HG02885 (cell line): ENCODE data around the gene NPAS1.
"Not testable (repeated sequence)": the region's sequence is repeated elsewhere in the genome, so short reads cannot be mapped to it uniquely, and the experiment has no call there.

Source experiments
- ATAC-seq: cut with Tn5 transposase; IDR thresholded peaks from one replicate; pipeline ENCODE4 v1.9.1; 2021; ENCODE audit warnings: mild to moderate bottlenecking; ENCODE audit not compliant: unreplicated experiment, poor library complexity

NPAS1 gene

DNA sequence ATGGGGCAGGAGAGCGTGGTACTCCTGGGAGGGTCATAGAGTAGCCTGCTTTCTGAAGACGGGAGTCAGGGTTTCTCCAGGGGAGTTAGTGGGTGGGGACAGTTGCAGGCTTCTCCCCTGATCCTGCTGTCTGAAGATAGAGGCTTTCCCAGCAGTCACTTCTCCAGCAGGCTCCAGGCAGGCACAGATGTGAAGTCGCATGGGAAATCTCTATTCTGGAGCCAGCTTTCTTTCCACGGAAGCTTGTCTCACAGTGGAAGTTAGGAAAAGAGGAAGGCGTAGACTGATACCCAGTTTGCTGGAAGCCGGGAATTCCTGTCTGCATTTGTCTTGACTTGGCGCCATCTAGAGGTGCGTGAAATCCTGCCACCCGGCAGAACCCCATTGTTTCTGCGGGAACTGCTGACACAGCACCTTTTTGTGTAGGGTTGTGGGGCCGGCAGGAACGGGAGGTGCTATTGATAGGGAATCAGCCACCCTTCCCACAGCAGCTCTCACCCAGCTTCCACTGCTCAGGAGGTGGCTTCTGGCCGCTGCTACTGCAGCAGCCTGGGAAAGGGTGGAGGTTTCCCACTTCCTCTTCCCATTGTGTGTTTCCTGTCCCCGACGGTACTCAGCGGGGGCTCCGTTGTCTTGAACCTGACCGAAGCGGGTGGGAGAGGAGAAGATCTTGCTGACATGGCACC is 28.5 kb upstream of the NPAS1 start:
- no peak for ATAC-seq

- no peak for ATAC-seq
These were observed 26.7 kb upstream of the NPAS1 start for GRCh38 chr19:46992699-46993535.

DNA sequence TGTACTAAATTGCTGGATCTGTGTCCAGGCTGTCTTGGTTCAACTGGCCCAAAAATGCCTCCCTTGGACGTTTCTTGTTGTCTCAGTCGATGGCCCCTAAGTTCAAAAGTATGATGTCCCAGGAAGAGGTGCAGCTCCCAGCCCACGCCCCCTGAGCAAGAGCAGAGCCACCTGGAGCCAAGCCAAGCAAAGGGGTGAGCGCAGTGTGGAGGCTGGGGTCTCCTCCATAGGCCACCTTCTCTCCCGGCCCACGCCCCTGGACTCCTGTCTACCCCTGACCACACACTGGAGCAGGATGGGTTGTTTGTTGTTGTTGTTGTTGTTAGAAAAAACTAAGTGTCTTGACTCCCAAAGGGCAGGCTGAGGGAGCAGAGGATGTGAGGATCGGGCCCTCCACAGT is 26.0 kb upstream of the NPAS1 start:
- ATAC-seq = no peak

DNA sequence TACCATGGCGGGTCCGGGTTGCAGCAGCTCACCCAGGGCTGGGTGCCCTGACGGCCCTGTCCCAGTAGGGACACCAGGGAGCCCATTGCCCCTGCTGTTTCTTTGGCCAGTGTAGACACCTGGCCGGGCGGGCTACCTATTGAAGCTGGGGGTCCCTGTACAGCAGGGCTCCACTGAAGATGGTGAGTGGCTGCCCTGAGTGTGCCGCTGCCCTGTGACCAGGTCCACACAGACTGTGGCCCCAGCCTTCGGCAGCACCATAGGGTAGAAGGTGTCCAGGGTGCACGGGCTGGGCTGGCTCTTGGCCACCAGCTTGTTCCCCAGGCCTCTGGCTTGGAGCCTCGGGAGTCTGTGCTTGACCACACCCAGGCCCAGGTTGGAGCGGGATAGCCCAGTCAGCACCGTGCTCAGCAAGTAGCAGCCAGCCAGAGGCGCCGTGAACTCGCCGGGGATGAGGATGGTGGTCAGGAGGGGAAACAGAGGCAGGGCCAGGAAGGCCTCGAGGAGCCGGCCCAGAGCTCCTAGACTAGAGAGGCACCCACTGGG is 25.4 kb upstream of the NPAS1 start:
- ATAC-seq = no peak

DNA sequence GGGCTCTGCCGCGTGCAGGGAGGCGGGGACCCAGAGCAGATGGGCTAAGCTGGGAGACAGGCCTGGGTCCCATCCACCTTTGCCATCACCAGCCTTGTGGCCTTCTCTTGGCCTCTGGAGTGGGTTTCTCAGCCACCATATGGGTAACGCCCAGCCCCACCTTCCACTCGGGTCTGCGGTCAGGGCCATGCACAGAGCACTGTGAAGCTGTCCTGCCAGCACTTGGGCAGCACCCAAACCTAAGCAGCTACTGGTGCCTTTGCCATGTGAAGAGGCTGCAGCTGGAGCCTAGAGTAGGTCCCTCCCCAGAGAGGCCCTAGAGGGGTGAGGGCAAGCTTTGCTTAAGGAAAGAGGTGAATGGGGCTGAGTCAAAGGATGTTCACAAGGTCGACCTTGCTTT is 24.1 kb upstream of the NPAS1 start:
- no peak for ATAC-seq

- no peak for ATAC-seq
These were observed 21.1 kb upstream of the NPAS1 start for GRCh38 chr19:46998445-46999125.

GRCh38 chr19:46999377-46999776 is 20.3 kb upstream of the NPAS1 start:
- no peak for ATAC-seq

DNA sequence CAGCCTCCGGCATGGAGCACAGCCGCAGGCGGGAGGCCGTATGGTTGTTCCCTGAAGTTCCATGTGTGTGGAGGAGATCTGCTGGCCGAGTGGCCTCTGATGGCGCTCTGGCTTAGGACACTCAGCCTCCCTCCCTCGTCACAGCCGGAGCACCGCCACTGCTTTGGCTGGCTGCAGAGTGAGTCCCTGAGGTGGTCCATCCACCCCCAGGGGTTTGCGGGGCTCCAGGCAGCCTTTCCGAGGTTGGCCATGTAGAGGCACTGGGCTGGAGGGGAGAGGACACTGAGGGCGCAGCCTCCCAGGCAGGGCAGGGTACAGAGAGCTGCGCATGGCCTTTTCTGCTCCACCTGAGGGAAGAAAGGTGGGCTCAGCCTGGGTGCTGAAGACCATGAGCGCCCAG is 19.8 kb upstream of the NPAS1 start:
- no peak for ATAC-seq

DNA sequence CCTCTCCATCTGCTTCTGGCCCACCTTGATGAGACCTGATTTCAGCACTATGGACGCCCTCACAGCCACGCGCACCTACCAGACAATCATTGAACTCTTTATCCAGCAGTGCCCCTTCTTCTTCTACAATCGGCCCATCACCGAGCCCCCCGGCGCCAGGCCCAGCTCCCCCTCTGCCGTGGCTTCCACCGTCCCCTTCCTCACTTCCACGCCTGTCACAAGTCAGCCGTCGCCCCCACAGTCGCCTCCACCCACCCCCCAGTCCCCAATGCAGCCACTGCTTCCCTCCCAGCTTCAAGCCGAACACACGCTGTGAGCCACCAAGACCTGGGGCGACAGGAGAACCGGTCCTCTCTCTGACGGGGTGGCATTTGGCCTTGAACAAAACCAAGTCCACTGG is 19.3 kb upstream of the NPAS1 start:
- ATAC-seq = no peak

DNA sequence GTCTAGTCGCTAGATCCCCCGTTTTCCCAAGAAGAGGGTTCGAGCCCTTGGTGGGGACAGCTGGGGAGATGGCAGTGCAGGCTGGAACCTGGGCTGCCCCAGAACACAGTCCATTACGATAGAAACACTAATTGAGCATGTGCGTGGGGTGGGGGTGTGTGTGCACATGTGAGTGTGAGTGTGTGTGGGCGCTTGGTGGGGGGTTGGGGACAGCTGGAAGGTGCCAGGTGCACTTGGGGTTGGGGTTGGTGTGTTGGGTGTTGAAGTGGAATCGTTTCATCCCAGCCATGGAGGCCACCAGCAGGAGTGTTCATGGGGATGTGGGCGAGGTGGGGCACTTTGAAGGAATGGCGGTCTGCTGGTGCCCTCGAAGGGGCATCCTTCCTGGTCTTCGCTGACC is 18.1 kb upstream of the NPAS1 start:
- ATAC-seq = no peak

GRCh38 chr19:47002106-47002766 is 17.4 kb upstream of the NPAS1 start:
- no peak for ATAC-seq

DNA sequence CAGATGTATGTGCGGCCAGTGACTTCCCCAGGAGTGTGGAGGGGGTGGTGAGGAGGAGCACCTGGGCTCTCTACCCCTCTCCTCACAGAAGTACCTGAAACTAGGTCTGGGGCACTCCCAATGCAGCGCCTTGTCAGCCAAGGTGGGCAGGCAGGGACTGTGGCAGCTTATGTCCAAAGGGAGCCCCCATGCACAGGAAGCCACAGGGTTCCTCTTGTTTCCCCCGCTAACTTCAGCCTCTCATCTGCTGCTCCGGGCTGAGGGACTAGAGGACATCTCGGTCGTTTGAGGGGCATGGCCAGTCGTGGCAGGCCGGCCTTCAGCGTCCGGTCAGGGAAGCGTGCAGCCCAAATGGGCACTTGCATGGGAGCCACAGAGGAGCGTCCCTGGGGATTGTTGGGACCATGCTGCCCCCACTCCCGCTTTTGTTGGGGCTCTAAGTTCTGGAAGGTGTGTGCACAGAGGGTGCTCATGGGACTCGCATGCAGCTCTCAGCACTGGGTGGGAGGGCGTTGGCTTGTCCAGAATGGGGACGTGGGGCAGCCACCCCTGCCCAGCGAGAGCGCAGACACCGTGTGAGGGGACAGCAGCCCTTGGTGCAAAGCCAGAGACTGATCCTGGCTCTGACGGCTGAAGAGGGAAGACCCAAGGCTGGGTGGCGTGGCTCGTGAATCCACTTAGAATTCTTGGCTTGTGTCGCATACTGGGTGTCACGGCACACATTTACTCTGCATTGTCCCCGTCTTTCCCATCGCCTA is 16.6 kb upstream of the NPAS1 start:
- ATAC-seq = no peak

- no peak for ATAC-seq
These were observed 15.8 kb upstream of the NPAS1 start for GRCh38 chr19:47003611-47004465.

DNA sequence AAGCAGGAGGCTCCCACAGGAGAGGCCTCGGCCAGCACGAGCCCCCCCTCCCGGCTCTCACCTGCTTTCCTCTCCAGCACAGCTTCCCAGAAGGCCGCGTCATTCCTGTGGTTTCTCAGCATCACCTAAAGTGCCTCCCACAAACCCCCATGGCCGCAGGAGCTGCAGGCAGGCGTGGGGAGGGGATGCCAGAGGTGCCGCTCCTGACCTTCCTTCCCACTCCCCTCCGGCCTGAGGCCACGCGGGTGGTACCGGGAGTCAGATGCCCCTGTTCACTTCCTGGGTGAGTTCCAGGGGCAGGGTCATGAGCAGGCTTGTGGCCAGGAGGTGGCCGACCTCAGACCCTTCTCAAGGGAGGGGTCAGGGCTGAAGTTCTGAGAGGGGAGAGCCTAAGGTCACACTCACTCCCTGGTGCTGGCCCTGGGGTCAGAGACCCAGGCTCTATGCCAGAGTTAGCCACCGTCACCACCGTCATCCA is 14.4 kb upstream of the NPAS1 start:
- ATAC-seq = no peak

DNA sequence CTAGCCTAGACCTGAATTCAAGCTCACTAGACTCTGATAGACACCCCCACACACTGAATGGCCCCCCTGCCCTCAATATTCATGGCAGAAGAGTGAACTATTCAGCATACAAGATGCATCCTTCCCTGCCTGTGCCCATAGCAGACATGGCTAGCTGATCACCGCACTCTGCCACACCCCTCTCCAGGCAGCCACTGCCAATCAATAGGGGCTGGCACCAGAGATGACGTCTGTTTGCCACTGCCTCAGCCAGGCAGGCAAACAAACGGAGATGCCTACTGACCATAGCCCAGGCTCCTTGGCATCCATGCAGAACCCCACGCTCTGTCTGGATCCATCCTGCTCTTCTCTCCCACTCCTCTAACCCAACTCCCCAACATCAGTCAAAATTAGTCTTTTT is 13.8 kb upstream of the NPAS1 start:
- ATAC-seq = no peak

DNA sequence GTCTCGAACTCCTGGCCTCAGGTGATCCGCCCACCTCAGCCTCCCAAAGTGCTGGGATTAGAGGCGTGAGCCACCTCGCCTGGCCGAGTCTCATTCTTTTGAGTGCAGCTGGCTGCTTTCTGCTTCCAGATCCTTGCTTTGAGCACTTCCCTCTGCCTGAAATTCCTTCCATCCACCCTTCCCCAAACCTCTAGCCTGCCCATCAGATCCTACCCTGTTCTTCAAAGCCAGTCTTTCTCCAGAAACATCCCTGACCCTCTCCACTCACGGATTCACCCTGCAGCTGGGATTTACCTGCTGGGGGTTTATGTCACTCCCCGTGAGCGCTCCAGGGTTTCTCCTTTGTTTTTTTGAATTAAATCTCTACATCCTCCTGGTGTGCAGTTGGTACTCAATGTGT is 13.1 kb upstream of the NPAS1 start:
- ATAC-seq = no peak

DNA sequence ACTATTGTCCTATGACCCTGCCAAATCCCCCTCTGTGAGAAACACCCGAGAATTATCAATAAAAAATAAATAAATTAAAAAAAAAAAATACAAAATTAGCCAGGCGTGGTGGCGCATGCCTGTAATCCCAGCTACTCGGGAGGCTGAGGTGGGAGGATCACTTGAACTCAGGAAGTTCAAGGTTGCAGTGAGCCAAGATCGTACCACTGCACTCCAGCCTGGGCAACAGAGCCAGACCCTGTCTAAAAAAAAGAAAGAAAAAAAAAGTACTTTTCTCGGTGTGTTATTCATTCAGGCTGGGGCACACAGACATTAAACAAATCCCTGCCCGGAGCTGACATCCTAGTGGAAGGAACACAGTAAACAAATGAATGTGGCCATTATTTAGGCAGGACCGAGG is 9.1 kb upstream of the NPAS1 start:
- not testable (repeated sequence) for ATAC-seq

DNA sequence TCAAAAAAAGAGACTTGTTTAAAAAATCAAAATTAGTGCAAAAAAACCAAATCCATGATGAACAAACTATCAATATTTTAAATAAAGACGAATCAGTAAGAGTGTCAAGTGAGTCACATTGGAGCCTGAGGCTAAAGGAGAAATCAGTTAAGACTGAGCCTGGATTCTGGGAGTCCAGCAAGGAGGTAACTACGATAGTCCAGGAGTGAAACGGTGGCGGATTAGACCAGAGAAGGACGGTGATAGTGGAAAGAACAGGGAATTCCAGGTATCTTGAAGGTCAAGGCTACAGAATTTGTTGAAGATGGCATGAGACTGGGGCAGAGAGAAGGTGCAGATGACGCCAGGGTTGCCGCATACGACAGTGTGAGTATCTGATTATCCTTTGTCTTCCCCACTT is 7.0 kb upstream of the NPAS1 start:
- no peak for ATAC-seq

- no peak for ATAC-seq
These were observed 6.6 kb upstream of the NPAS1 start for GRCh38 chr19:47013041-47013517.
